KBM-7 (cell line): Measurements from ENCODE around the gene FBXL15.
"Not testable (repeated sequence)": the region's sequence is repeated elsewhere in the genome, so short reads cannot be mapped to it uniquely, and the experiment has no call there.

Experiments
- DNase-seq: peaks from one replicate; pipeline ENCODE4 v3.0.0-alpha.2; 2015
- in situ Hi-C: fragments of 300-500 bp; cut with MboI; formaldehyde crosslinking; loops from 2 replicates; pipeline ENCODE4 v1.14.3; 2020; ENCODE audit warnings: low sequenced_read_pairs, low pct_unique_long_range_greater_than_20kb, mixed read lengths

Gene FBXL15

GRCh38 chr10:102450124-102450373 is 29.4 kb downstream of the FBXL15 start:
- no peak for DNase-seq
- in situ Hi-C loops: no loop called here

GRCh38 chr10:102450374-102451104 is 29.9 kb downstream of the FBXL15 start:
- in situ Hi-C loops: no loop called here
- peak; percentile 87 for DNase-seq

GRCh38 chr10:102451105-102451969 is 30.7 kb downstream of the FBXL15 start, which contains the start of gene C10orf95:
Gene C10orf95 (minus strand): TSS chr10:102451543. CDS start chr10:102451093, 450 bp downstream.
- in situ Hi-C loops: no loop called here
- no peak for DNase-seq

GRCh38 chr10:102452672-102453340 is 32.2 kb downstream of the FBXL15 start:
- DNase-seq: no peak

DNA sequence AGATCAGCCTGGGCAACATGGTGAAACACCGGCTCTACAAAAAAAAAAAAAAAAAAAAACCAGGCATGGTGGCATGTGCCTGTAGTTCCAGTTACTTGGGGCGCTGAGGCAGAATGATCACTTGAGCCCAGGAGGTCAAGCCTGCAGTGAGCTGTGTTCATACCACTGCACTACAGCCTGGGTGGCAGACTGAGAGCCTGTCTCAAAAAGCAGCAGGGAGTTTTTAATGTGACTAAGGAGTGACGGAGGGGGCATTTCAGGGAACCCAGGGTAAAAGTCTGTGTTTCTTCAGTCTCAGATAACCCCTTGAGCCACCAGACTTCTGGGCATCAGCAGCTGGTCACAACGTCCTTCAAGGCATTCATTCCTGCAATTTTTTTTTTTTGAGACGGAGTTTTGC is 32.9 kb downstream of the FBXL15 start:
- in situ Hi-C loops: no loop called here
- DNase-seq: no peak

More at GRCh38 chr10:102452672-102453340, 32.2 kb downstream of the FBXL15 start:
- in situ Hi-C loops: no loop called here

- DNase-seq, in situ Hi-C loops: not testable (repeated sequence)
These were observed 34.2 kb downstream of the FBXL15 start for GRCh38 chr10:102454662-102455487.

GRCh38 chr10:102455893-102456471 is 35.3 kb downstream of the FBXL15 start:
- no peak for DNase-seq
- in situ Hi-C loops: no loop called here

DNA sequence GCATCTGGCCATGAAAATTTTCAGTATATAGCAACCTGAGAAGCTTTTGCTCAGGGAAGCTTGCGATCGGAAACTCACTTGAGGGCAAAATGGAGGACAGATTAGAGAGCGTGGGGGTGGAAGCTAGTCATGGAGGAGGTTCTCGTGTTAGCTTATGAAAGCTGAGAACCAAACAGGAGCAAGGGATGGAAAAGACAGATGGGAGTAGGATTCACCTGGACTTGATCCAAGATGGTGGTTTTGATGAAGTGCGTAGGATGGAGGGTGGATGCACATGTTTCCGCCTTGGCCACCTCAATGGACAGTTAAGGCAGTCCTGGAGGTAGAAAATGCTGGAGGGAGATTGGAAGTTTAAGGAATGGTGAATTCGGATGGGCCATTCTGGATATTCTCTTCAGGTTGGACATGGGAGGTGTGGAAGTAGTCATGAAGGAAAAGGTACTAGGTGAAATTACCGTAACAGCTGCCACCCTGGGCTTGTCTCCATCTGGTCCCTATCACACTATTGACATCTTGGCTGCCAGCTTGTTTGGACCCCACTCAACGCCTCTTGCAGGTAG is 37.0 kb downstream of the FBXL15 start:
- in situ Hi-C loops: no loop called here
- no peak for DNase-seq

GRCh38 chr10:102458656-102459055 is 38.0 kb downstream of the FBXL15 start:
- in situ Hi-C loops: no loop called here
- no peak for DNase-seq

GRCh38 chr10:102460836-102461186 is 40.2 kb downstream of the FBXL15 start:
- no peak for DNase-seq
- in situ Hi-C loops: no loop called here

- in situ Hi-C loops: no loop called here
- DNase-seq: peak; percentile 84
These were observed 40.8 kb downstream of the FBXL15 start for GRCh38 chr10:102461187-102462054.

GRCh38 chr10:102462512-102463054 is 41.9 kb downstream of the FBXL15 start:
- DNase-seq: no peak
- in situ Hi-C loops: no loop called here

DNA sequence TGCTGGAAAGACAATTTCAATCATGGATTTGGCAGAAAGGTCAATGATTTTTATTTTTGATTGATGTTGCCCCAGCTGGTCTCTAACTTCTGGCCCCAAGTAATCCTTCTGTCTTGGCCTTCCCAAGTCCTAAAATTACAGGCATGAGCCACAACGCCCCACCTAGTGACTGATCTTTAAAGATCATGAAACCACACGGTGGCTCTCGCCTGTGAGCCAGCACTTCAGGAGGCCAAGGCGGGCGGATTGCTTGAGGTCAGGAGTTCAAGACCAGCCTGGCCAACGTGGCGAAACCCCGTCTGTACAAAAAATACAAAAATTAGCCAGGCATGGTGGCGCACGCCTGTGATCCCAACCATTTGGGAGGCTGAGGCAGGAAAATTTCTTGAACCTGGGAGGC is 43.3 kb downstream of the FBXL15 start:
- no peak for DNase-seq

GRCh38 chr10:102465466-102465865 is 44.8 kb downstream of the FBXL15 start:
- in situ Hi-C loops: no loop called here
- no peak for DNase-seq

More for the DNA sequence above, 43.3 kb downstream of the FBXL15 start:
- in situ Hi-C loops: no loop called here

- in situ Hi-C loops: no loop called here
- DNase-seq: no peak
These were observed 46.7 kb downstream of the FBXL15 start for GRCh38 chr10:102467318-102467717.

DNA sequence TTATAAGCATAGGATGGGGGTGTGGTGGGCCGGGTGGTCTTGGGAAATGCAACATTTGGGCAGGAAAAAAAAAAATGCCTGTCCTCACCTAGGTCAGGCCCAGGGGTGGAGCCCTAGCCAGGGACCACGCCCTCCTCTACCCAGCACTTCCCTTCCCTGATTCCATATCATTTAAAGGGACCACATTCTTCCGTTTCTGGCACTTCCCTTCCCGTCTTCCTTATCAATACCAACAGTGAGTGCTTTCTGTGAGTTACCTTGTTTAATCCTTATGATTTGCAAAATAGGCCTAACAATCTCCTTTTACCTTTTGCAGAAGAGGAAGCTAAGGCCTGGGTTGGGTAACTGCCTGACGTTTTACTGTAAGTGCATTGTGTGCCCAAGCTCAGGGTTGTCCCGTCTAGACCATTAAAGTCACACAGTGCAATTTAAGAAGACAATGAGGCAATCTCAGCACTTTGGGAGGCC is 47.4 kb downstream of the FBXL15 start:
- peak; percentile 60 for DNase-seq
- in situ Hi-C loops: no loop called here

DNA sequence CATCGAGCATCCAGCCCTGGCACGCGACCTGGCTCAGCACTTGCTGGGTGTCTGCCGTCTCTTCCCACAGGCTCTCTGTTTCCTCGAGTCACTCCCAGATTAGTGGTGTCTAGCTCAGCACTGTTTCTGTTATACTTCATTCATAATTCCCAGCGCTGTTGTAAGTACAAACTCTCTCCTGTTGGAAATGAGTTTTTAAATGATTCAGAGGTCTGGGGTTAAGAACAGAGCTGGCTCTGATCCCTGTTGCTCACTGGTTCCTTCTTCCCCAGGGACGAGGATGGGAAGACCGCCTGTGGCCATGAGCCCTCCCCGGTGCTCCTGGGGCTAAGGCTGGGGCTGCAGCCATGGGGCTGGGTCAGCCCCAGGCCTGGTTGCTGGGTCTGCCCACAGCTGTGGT is 48.0 kb downstream of the FBXL15 start:
- DNase-seq: no peak
- in situ Hi-C loops: no loop called here
